ENCODE results near the gene MTMR12.

The MTMR12 gene

DNA sequence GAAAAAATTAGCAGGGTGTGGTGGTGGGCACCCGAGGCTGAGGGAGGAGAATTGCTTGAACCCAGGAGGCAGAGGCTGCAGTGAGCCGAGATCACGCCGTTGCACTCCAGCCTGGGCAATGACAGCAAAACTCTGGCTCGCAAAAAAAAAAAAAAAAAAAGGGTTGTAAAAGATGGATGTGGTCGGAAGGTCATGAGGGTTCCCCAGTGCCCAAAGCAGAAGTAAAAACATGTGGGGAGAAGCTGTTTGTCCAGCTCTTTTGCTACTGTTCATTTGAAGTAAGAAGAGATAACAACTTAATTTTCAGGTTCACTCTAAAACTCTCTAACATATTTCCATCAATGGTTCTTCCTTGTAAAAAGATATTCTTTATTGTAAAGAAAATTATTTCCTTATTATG lies 81.5 kb downstream of the MTMR12 start:
- TF ChIP-seq, protein P1, sequence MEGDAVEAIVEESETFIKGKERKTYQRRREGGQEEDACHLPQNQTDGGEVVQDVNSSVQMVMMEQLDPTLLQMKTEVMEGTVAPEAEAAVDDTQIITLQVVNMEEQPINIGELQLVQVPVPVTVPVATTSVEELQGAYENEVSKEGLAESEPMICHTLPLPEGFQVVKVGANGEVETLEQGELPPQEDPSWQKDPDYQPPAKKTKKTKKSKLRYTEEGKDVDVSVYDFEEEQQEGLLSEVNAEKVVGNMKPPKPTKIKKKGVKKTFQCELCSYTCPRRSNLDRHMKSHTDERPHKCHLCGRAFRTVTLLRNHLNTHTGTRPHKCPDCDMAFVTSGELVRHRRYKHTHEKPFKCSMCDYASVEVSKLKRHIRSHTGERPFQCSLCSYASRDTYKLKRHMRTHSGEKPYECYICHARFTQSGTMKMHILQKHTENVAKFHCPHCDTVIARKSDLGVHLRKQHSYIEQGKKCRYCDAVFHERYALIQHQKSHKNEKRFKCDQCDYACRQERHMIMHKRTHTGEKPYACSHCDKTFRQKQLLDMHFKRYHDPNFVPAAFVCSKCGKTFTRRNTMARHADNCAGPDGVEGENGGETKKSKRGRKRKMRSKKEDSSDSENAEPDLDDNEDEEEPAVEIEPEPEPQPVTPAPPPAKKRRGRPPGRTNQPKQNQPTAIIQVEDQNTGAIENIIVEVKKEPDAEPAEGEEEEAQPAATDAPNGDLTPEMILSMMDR (IDR thresholded peaks at IDR 0.05; ENCODE audit: insufficient read depth, low read depth, low read length, missing control alignments), result no peak
- DNase-seq (ENCODE audit: low read depth), result no peak
- no peak overlapping the region for H3K4me3 ChIP-seq (ENCODE audit: low read depth, low read length)

DNA sequence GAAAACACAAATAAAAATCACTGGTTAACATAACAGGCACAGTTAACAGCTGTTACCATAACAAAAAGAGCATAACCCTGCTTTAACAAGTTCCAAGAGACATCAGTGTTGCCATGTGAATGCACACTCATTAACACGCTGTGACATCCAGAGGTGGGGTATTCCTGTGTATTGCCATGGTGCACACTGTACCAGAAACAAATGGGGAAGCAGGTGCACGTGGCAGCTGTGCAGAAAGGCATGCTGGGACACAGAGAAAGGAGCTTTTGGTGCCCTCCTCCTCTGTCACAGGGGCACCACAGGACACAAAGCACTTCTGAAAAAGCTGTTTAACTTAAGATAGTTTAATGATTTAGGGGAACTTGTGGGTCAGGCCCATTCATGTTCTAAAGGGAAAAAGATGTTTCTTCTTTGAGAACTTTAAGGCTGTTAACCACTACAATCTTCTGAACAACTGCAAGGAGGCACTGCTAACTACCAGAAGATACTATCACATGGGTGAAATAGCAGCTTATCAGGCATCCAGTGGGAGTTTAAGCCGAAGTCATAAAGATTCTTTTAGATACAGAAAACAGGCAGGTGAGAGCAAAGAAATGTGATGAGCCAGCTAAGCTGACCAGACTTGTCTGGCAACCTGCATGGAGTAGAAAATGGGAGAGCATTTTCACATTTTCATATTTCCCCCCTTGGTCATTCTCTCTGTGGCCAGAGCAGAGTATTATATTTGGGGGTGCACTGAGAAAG lies 82.2 kb downstream of the MTMR12 start:
- H3K4me3 ChIP-seq (ENCODE audit: low read depth, low read length), result no peak overlapping the region
- no peak for DNase-seq (ENCODE audit: low read depth)
- TF ChIP-seq, protein P1 (IDR thresholded peaks at IDR 0.05; ENCODE audit: insufficient read depth, low read depth, low read length, missing control alignments), result no peak

DNA sequence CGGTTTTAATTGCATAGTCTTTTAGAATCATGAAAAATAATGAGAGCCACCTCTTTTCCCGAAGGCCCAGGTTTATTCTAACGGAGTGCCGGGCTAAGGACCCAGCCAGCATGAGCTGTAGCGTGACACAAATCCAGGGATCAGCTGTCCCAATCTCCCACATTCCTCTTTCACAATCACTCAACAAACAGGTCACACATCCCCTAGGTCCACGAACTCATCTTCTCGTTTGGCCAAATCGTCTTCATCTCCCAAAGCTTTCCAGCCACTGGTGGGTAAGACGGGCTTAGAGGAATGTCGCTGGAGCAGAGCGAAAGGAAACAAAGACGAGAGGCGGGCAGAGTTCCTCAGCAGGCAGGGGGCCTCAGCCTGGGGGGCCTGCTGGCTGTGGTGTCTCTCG lies 83.2 kb downstream of the MTMR12 start:
- TF ChIP-seq, protein P1 (IDR thresholded peaks at IDR 0.05; ENCODE audit: insufficient read depth, low read depth, low read length, missing control alignments), result no peak
- no peak for DNase-seq (ENCODE audit: low read depth)
- H3K4me3 ChIP-seq (ENCODE audit: low read depth, low read length), result no peak overlapping the region

DNA sequence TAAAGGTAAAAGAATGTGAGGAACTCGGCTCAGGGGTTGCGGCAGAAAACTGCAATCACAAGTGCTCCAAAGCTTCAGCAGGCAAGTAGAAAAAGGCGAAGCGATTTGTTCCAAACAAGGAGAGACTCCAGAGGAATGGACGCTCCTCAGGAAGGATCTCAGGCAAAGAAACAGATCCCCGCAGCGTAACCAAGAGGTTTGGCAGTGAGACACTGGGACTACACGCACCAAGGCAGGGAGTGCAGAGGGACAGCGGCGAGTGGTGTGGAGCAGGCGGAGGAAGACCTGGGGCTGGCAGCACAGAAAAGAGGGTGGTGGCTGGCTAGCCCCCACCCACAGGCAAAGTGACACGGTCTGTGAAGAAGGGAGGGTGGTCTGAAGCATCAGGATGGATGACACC lies 83.9 kb downstream of the MTMR12 start:
- TF ChIP-seq, protein P1 (IDR thresholded peaks at IDR 0.05; ENCODE audit: insufficient read depth, low read depth, low read length, missing control alignments), result no peak
- no peak for DNase-seq (ENCODE audit: low read depth)
- H3K4me3 ChIP-seq (ENCODE audit: low read depth, low read length), result no peak overlapping the region

DNA sequence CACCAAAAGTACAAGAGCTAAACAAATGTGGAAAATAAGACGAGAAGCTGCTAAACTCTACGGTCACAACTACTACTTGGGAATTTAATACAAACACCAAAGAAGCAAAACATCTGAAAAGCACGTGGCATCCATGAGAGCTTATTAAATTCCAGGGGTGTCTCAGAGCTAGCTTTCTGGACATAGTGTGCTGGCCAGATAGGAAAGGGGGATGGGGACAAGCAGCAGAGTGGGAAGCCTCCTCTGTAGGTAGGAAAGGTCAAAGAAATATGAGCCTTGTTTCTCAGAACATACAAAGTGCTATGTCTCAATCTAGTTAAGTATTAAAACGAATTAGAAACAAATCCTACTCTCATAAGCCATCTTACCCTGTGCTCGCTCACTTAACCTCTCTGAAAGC lies 87.3 kb downstream of the MTMR12 start:
- no peak overlapping the region for H3K4me3 ChIP-seq (ENCODE audit: low read depth, low read length)
- TF ChIP-seq, protein P1 (IDR thresholded peaks at IDR 0.05; ENCODE audit: insufficient read depth, low read depth, low read length, missing control alignments), result no peak
- no peak for DNase-seq (ENCODE audit: low read depth)

DNA sequence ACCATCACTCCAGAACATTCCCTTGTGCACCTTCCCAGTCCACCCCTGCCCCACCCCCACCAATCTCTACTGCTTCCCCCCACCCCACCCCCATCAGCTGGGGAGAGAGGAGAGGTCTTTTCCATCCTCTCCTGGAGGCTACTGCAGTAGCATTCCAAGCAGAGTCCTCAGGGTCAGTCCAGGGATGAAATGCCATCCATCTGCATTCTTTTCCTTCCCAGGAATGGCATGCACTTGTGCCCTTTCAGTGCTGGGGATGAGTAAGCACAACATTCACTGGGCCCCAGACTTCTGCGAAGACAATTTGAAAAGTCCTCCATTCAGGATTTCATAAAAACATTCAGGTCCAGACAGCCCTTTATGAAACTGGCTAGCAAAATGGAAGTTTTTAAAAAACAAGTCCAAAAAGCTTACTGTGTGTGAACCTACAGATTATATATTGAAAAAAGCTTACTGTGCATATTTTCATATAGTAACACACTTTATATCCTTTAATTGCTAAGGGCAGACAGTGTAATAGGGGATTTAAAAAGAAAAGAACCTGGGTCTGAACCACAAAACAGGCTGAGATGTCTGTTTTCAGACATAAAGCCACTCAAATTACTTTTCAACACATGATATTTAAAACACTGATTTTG lies 88.6 kb downstream of the MTMR12 start:
- TF ChIP-seq, protein P1 (IDR thresholded peaks at IDR 0.05; ENCODE audit: insufficient read depth, low read depth, low read length, missing control alignments), result no peak
- no peak overlapping the region for H3K4me3 ChIP-seq (ENCODE audit: low read depth, low read length)
- no peak for DNase-seq (ENCODE audit: low read depth)
